ENCODE results near the gene ASCL5.

ASCL5 gene

GRCh38 chr1:201140235-201140940 is 13.4 kb upstream of the ASCL5 start:
- TF ChIP-seq CTCF (IDR thresholded peaks at IDR 0.05; ENCODE audit: low read length) (no peak), EZH2phosphoT487 (IDR thresholded peaks at IDR 0.05; ENCODE audit: low read length) (no peak), EZH2 (optimal IDR thresholded peaks at IDR 0.05; ENCODE audit: low read depth, low read length) (no peak)
- Histone ChIP-seq H3K27ac (ENCODE audit: low read length) (no peak overlapping the region), H3K9ac (ENCODE audit: low read length) (no peak overlapping the region), H3F3A (ENCODE audit: insufficient read depth, low read length) (no peaks in the 10 kb centered on the region), H4K20me1 (ENCODE audit: insufficient read depth, low read length) (no peaks in the 10 kb centered on the region), H3K79me2 (ENCODE audit: low read length) (no peaks in the 10 kb centered on the region), H3K36me3 (replicated peaks; ENCODE audit: insufficient read depth, low read length) (no peaks in the 10 kb centered on the region), H3K9me3 (replicated peaks; ENCODE audit: insufficient read depth, low read length) (no peaks in the 10 kb centered on the region), H3K27me3 (replicated peaks; ENCODE audit: insufficient read depth, low read length) (no peaks in the 10 kb centered on the region), H3K9me2 (replicated peaks; ENCODE audit: insufficient read depth, low read length) (no peaks in the 10 kb centered on the region), H3K4me3 (ENCODE audit: low read length) (no peak overlapping the region), H3K4me2 (ENCODE audit: low read depth, low read length) (no peak overlapping the region), H2AFZ (ENCODE audit: low read length) (no peak overlapping the region), H3K4me1 (ENCODE audit: low read length) (no peaks in the 10 kb centered on the region)
- DNase-seq = no peak

GRCh38 chr1:201139756-201140155 is 12.8 kb upstream of the ASCL5 start:
- no peak for TF ChIP-seq CTCF (IDR thresholded peaks at IDR 0.05; ENCODE audit: low read length)
- TF ChIP-seq EZH2phosphoT487 (IDR thresholded peaks at IDR 0.05; ENCODE audit: low read length) = no peak
- no peak for TF ChIP-seq EZH2 (optimal IDR thresholded peaks at IDR 0.05; ENCODE audit: low read depth, low read length)
- no peaks in the 10 kb centered on the region for H3K4me1 ChIP-seq (ENCODE audit: low read length)
- no peaks in the 10 kb centered on the region for H3K27me3 ChIP-seq (replicated peaks; ENCODE audit: insufficient read depth, low read length)
- H3K4me2 ChIP-seq (ENCODE audit: low read depth, low read length) = no peak overlapping the region
- no peaks in the 10 kb centered on the region for H3K9me3 ChIP-seq (replicated peaks; ENCODE audit: insufficient read depth, low read length)
- H3K79me2 ChIP-seq (ENCODE audit: low read length) = no peaks in the 10 kb centered on the region
- H3K4me3 ChIP-seq (ENCODE audit: low read length) = no peak overlapping the region
- no peaks in the 10 kb centered on the region for H3F3A ChIP-seq (ENCODE audit: insufficient read depth, low read length)
- H3K9me2 ChIP-seq (replicated peaks; ENCODE audit: insufficient read depth, low read length) = no peaks in the 10 kb centered on the region
- no peak overlapping the region for H3K27ac ChIP-seq (ENCODE audit: low read length)
- H2AFZ ChIP-seq (ENCODE audit: low read length) = no peak overlapping the region
- H4K20me1 ChIP-seq (ENCODE audit: insufficient read depth, low read length) = no peaks in the 10 kb centered on the region
- DNase-seq = no peak
- no peaks in the 10 kb centered on the region for H3K36me3 ChIP-seq (replicated peaks; ENCODE audit: insufficient read depth, low read length)
- no peak overlapping the region for H3K9ac ChIP-seq (ENCODE audit: low read length)

GRCh38 chr1:201139306-201139705 is 12.3 kb upstream of the ASCL5 start:
- TF ChIP-seq CTCF (IDR thresholded peaks at IDR 0.05; ENCODE audit: low read length) = no peak
- no peak for TF ChIP-seq EZH2 (optimal IDR thresholded peaks at IDR 0.05; ENCODE audit: low read depth, low read length)
- no peak for TF ChIP-seq EZH2phosphoT487 (IDR thresholded peaks at IDR 0.05; ENCODE audit: low read length)
- Histone ChIP-seq H3K4me2 (ENCODE audit: low read depth, low read length) (no peak overlapping the region), H4K20me1 (ENCODE audit: insufficient read depth, low read length) (no peaks in the 10 kb centered on the region), H3K27ac (ENCODE audit: low read length) (no peak overlapping the region), H3K36me3 (replicated peaks; ENCODE audit: insufficient read depth, low read length) (no peaks in the 10 kb centered on the region), H3F3A (ENCODE audit: insufficient read depth, low read length) (no peaks in the 10 kb centered on the region), H3K9ac (ENCODE audit: low read length) (no peak overlapping the region), H3K79me2 (ENCODE audit: low read length) (no peaks in the 10 kb centered on the region), H3K4me3 (ENCODE audit: low read length) (no peak overlapping the region), H3K27me3 (replicated peaks; ENCODE audit: insufficient read depth, low read length) (no peaks in the 10 kb centered on the region), H2AFZ (ENCODE audit: low read length) (no peak overlapping the region), H3K9me3 (replicated peaks; ENCODE audit: insufficient read depth, low read length) (no peaks in the 10 kb centered on the region), H3K9me2 (replicated peaks; ENCODE audit: insufficient read depth, low read length) (no peaks in the 10 kb centered on the region), H3K4me1 (ENCODE audit: low read length) (no peaks in the 10 kb centered on the region)
- no peak for DNase-seq
